Measurements from ENCODE around the gene EFNA5. TPM values are rescaled to one million over a fixed set of nuclear protein-coding genes. Genes with fewer than 3 reads are reported as not detected.

The EFNA5 gene
- total and polyA plus RNA-seq, 2 experiments from 2014 or later, result 7.5 to 10.1 TPM

DNA sequence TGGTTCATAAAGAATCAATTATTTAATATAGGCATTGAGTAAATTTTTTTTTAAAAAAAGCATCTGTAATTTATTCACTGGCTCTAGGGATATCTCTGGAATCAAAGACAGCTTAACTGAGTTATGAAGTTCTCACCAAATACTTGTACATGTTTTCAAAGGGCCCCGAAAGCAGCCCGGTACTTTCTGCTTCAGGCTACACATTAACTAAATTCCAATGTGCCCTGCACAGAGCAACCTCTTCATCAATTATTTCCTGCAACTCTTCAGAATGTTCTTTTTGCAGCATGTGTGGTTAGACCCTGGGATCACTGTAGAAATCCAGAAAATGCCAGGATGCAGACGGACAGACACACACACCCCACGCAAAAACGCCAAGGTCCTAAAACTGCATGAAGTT, 209.0 kb downstream of the EFNA5 start:
- no peak for TF ChIP-seq JUNB (IDR thresholded peaks at IDR 0.05; ENCODE audit: unreplicated experiment)
- no peak for TF ChIP-seq POLR2AphosphoS5 (IDR thresholded peaks at IDR 0.05; ENCODE audit: low read depth)
- TF ChIP-seq, protein P1, sequence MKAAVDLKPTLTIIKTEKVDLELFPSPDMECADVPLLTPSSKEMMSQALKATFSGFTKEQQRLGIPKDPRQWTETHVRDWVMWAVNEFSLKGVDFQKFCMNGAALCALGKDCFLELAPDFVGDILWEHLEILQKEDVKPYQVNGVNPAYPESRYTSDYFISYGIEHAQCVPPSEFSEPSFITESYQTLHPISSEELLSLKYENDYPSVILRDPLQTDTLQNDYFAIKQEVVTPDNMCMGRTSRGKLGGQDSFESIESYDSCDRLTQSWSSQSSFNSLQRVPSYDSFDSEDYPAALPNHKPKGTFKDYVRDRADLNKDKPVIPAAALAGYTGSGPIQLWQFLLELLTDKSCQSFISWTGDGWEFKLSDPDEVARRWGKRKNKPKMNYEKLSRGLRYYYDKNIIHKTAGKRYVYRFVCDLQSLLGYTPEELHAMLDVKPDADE (IDR thresholded peaks at IDR 0.05), result no peak
- TF ChIP-seq EZH2phosphoT487 (IDR thresholded peaks at IDR 0.05; ENCODE audit: unreplicated experiment), result no peak
- TF ChIP-seq, protein P2, sequence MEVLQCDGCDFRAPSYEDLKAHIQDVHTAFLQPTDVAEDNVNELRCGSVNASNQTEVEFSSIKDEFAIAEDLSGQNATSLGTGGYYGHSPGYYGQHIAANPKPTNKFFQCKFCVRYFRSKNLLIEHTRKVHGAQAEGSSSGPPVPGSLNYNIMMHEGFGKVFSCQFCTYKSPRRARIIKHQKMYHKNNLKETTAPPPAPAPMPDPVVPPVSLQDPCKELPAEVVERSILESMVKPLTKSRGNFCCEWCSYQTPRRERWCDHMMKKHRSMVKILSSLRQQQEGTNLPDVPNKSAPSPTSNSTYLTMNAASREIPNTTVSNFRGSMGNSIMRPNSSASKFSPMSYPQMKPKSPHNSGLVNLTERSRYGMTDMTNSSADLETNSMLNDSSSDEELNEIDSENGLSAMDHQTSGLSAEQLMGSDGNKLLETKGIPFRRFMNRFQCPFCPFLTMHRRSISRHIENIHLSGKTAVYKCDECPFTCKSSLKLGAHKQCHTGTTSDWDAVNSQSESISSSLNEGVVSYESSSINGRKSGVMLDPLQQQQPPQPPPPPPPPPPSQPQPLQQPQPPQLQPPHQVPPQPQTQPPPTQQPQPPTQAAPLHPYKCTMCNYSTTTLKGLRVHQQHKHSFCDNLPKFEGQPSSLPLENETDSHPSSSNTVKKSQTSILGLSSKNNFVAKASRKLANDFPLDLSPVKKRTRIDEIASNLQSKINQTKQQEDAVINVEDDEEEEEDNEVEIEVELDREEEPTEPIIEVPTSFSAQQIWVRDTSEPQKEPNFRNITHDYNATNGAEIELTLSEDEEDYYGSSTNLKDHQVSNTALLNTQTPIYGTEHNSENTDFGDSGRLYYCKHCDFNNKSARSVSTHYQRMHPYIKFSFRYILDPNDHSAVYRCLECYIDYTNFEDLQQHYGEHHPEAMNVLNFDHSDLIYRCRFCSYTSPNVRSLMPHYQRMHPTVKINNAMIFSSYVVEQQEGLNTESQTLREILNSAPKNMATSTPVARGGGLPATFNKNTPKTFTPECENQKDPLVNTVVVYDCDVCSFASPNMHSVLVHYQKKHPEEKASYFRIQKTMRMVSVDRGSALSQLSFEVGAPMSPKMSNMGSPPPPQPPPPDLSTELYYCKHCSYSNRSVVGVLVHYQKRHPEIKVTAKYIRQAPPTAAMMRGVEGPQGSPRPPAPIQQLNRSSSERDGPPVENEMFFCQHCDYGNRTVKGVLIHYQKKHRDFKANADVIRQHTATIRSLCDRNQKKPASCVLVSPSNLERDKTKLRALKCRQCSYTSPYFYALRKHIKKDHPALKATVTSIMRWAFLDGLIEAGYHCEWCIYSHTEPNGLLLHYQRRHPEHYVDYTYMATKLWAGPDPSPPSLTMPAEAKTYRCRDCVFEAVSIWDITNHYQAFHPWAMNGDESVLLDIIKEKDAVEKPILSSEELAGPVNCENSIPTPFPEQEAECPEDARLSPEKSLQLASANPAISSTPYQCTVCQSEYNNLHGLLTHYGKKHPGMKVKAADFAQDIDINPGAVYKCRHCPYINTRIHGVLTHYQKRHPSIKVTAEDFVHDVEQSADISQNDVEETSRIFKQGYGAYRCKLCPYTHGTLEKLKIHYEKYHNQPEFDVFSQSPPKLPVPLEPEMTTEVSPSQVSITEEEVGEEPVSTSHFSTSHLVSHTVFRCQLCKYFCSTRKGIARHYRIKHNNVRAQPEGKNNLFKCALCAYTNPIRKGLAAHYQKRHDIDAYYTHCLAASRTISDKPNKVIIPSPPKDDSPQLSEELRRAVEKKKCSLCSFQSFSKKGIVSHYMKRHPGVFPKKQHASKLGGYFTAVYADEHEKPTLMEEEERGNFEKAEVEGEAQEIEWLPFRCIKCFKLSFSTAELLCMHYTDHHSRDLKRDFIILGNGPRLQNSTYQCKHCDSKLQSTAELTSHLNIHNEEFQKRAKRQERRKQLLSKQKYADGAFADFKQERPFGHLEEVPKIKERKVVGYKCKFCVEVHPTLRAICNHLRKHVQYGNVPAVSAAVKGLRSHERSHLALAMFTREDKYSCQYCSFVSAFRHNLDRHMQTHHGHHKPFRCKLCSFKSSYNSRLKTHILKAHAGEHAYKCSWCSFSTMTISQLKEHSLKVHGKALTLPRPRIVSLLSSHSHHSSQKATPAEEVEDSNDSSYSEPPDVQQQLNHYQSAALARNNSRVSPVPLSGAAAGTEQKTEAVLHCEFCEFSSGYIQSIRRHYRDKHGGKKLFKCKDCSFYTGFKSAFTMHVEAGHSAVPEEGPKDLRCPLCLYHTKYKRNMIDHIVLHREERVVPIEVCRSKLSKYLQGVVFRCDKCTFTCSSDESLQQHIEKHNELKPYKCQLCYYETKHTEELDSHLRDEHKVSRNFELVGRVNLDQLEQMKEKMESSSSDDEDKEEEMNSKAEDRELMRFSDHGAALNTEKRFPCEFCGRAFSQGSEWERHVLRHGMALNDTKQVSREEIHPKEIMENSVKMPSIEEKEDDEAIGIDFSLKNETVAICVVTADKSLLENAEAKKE (CRISPR knock-in tag; IDR thresholded peaks at IDR 0.05), result no peak
- TF ChIP-seq, protein P3, sequence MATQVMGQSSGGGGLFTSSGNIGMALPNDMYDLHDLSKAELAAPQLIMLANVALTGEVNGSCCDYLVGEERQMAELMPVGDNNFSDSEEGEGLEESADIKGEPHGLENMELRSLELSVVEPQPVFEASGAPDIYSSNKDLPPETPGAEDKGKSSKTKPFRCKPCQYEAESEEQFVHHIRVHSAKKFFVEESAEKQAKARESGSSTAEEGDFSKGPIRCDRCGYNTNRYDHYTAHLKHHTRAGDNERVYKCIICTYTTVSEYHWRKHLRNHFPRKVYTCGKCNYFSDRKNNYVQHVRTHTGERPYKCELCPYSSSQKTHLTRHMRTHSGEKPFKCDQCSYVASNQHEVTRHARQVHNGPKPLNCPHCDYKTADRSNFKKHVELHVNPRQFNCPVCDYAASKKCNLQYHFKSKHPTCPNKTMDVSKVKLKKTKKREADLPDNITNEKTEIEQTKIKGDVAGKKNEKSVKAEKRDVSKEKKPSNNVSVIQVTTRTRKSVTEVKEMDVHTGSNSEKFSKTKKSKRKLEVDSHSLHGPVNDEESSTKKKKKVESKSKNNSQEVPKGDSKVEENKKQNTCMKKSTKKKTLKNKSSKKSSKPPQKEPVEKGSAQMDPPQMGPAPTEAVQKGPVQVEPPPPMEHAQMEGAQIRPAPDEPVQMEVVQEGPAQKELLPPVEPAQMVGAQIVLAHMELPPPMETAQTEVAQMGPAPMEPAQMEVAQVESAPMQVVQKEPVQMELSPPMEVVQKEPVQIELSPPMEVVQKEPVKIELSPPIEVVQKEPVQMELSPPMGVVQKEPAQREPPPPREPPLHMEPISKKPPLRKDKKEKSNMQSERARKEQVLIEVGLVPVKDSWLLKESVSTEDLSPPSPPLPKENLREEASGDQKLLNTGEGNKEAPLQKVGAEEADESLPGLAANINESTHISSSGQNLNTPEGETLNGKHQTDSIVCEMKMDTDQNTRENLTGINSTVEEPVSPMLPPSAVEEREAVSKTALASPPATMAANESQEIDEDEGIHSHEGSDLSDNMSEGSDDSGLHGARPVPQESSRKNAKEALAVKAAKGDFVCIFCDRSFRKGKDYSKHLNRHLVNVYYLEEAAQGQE (IDR thresholded peaks at IDR 0.05; ENCODE audit: unreplicated experiment), result no peak
- no peak for TF ChIP-seq CREB1 (CRISPR knock-in tag; IDR thresholded peaks at IDR 0.05; ENCODE audit: low read depth)
- Histone ChIP-seq H3K9me2 (ENCODE audit: insufficient read depth) (no peaks in the 10 kb centered on the region; the same call in 1 of the 2 replicates), H3K79me2 (replicated peaks; ENCODE audit: insufficient read depth) (peaks cover 10% of the 10 kb centered on the region), H3K27me3 (ENCODE audit: insufficient read depth) (no peaks in the 10 kb centered on the region), H2AFZ (no peak overlapping the region), H3F3A (replicated peaks; ENCODE audit: low read depth) (no peaks in the 10 kb centered on the region), H3K4me3 (no peak overlapping the region), H3K4me1 (ENCODE audit: insufficient read depth) (peaks cover 54% of the 10 kb centered on the region), H4K20me1 (replicated peaks; ENCODE audit: insufficient read depth) (no peaks in the 10 kb centered on the region), H3K4me2 (no peak overlapping the region), H3K36me3 (ENCODE audit: insufficient read depth) (no peaks in the 10 kb centered on the region), H3K27ac (ENCODE audit: low read depth) (0 out of 2 replicates have a peak overlapping the region, but pooled peaks have one; percentile 17)
- Mint-ChIP-seq H3K36me3 (ENCODE audit: low read depth) (no peaks in the 10 kb centered on the region), H3K9me3 (no peaks in the 10 kb centered on the region), H3K4me1 (peaks cover 68% of the 10 kb centered on the region), H3K27me3 (ENCODE audit: insufficient read depth, low read depth, poor library complexity) (peaks cover 3% of the 10 kb centered on the region), H3K4me3 (no peak overlapping the region), H3K27ac (no peak overlapping the region)
- ATAC-seq, result no peak
- no peak for DNase-seq (ENCODE audit: low spot score)
